Breast epithelium (tissue), 4 donors: ENCODE data around the gene TIAM1. TPM values are rescaled to one million over a fixed set of nuclear protein-coding genes. Genes with fewer than 3 reads are reported as not detected.

Experiments used
- DNase-seq, 2 donors: peaks; one replicate each; pipeline ENCODE4 v3.0.0-alpha.2; 2019; ENCODE audit warnings: low spot score in 2 of 2
- H3K27ac ChIP-seq, 2 donors: fragments of 200-600 bp; sonication (generic) in 1 of 2; one replicate each; pipeline ENCODE4 v1.5.1; 2016 to 2019; ENCODE audit warnings: mild to moderate bottlenecking in 1 of 2
- H3K27me3 ChIP-seq, 2 donors: fragments of 200-600 bp; sonication (generic) in 1 of 2; one replicate each; pipeline versions ENCODE4 v1.5.1 to v1.6.0; 2017 to 2019; ENCODE audit warnings: control low read depth in 1 of 2, mild to moderate bottlenecking in 1 of 2
- H3K36me3 ChIP-seq: fragments of 200-600 bp; one replicate; pipeline ENCODE4 v1.5.1; 2019
- H3K4me1 ChIP-seq, 2 donors: fragments of 200-600 bp; sonication (generic); one replicate each; pipeline ENCODE4 v1.5.1; 2016 to 2019; ENCODE audit warnings: control low read depth in 1 of 2
- H3K4me3 ChIP-seq, 3 donors: fragments of 200-600 bp; sonication (generic); 1 replicate in 2 of 3; 2 replicates in 1 of 3; pipeline ENCODE4 v1.5.1; 2016 to 2019; ENCODE audit warnings: mild to moderate bottlenecking in 3 of 3, moderate library complexity in 2 of 3
- H3K9me3 ChIP-seq, 2 donors: fragments of 200-600 bp; sonication (generic) in 1 of 2; one replicate each; pipeline ENCODE4 v1.5.1; 2016 to 2019; ENCODE audit warnings: control low read depth in 1 of 2
- POLR2A ChIP-seq: fragments of 450-650 bp; IDR thresholded peaks from one replicate; pipeline ENCODE4 v1.6.1; 2016; ENCODE audit warnings: antibody characterized with exemption, mild to moderate bottlenecking, moderate library complexity
- POLR2AphosphoS5 ChIP-seq, 3 donors: sonication (generic); formaldehyde crosslinking; IDR thresholded peaks; one replicate each; pipeline ENCODE4 v1.6.1; 2017; ENCODE audit warnings: antibody characterized with exemption in 3 of 3
- intact Hi-C: fragments of 100-400 bp; cut with DNase I; formaldehyde crosslinking; loops from one replicate; pipeline ENCODE4 v1.15.1; 2023; ENCODE audit warnings: low total_unique reads
- total RNA-seq, 3 donors: library from RNA; depleted of rRNA; stranded (reverse); fragments of >200 nt; gene quantifications; one replicate each; pipeline ENCODE4 v1.1.0, GENCODE V29; 2016
- TF ChIP-seq, protein P1 (sequence below), 3 donors: fragments of 450-650 bp; IDR thresholded peaks; one replicate each; pipeline ENCODE4 v1.5.1; 2016 to 2017; ENCODE audit warnings: antibody characterized with exemption in 3 of 3, mild to moderate bottlenecking in 3 of 3, moderate library complexity in 3 of 3

Gene TIAM1
- total RNA-seq, 3 donors from 2014 or later = 10.6 to 17.7 (median 11.8) TPM

GRCh38 chr21:31092832-31093625 lies 251.0 kb downstream of the TIAM1 start:
- H3K9me3 ChIP-seq = no peaks in the 10 kb centered on the region
- no peak for DNase-seq
- no peak overlapping the region for H3K4me3 ChIP-seq
- no peak overlapping the region for H3K27ac ChIP-seq
- H3K36me3 ChIP-seq = no peaks in the 10 kb centered on the region
- TF ChIP-seq POLR2AphosphoS5 (IDR thresholded peaks at IDR 0.05) = no peak
- TF ChIP-seq, protein P1, sequence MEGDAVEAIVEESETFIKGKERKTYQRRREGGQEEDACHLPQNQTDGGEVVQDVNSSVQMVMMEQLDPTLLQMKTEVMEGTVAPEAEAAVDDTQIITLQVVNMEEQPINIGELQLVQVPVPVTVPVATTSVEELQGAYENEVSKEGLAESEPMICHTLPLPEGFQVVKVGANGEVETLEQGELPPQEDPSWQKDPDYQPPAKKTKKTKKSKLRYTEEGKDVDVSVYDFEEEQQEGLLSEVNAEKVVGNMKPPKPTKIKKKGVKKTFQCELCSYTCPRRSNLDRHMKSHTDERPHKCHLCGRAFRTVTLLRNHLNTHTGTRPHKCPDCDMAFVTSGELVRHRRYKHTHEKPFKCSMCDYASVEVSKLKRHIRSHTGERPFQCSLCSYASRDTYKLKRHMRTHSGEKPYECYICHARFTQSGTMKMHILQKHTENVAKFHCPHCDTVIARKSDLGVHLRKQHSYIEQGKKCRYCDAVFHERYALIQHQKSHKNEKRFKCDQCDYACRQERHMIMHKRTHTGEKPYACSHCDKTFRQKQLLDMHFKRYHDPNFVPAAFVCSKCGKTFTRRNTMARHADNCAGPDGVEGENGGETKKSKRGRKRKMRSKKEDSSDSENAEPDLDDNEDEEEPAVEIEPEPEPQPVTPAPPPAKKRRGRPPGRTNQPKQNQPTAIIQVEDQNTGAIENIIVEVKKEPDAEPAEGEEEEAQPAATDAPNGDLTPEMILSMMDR (IDR thresholded peaks at IDR 0.05) = no peak
- no peak for TF ChIP-seq POLR2A
- no peaks in the 10 kb centered on the region for H3K4me1 ChIP-seq
- intact Hi-C loops = loop anchor here (10.0 kb wide), 1 partner anchor 92 kb away; no protein-coding TSS in a partner anchor
- H3K27me3 ChIP-seq = no peaks in the 10 kb centered on the region

DNA sequence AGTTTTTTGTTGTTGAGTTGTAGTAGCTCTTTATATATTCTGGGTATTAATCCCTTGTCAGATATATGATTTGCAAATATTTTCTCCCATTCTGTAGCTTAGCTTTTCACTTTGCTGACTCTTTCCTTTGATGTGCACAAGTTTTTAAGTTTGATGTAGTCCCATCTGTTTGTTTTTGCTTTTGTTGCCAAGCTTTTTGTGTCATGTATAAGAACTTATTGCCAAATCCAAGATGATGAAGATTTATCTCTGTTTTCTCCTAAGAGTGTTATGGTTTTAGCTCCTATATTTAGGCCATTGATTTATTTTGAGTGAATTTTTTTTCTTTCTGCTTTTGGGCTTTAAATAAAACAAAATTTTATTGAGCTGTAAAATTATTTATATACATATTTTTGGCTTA lies 253.7 kb downstream of the TIAM1 start:
- Histone ChIP-seq H3K9me3 (no peaks in the 10 kb centered on the region), H3K4me3 (no peak overlapping the region), H3K27me3 (no peaks in the 10 kb centered on the region), H3K4me1 (no peaks in the 10 kb centered on the region), H3K36me3 (no peaks in the 10 kb centered on the region), H3K27ac (no peak overlapping the region)
- no peak for TF ChIP-seq POLR2AphosphoS5 (IDR thresholded peaks at IDR 0.05)
- no peak for TF ChIP-seq POLR2A
- TF ChIP-seq, protein P1 (IDR thresholded peaks at IDR 0.05) = no peak
- no peak for DNase-seq
- intact Hi-C loops = loop anchor here (10.0 kb wide), 1 partner anchor 94 kb away; no protein-coding TSS in a partner anchor

DNA sequence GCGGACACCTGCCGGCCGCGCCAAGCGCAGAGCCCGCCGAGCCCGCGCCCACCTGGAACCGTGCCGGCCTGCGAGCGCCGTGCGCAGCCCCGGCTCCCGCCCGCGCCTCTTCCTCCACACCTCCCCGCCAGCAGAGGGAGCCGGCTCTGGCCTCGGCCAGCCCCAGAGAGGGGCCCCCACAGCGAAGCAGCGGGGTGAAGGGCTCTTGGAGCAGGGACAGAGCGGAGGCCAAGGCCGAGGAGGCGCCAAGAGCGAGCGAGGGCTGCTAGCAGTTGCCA lies 255.6 kb downstream of the TIAM1 start:
- intact Hi-C loops = no loop called here
- TF ChIP-seq POLR2A (no peak), POLR2AphosphoS5 (IDR thresholded peaks at IDR 0.05) (no peak)
- TF ChIP-seq, protein P1 (IDR thresholded peaks at IDR 0.05) = no peak
- no peak for DNase-seq

DNA sequence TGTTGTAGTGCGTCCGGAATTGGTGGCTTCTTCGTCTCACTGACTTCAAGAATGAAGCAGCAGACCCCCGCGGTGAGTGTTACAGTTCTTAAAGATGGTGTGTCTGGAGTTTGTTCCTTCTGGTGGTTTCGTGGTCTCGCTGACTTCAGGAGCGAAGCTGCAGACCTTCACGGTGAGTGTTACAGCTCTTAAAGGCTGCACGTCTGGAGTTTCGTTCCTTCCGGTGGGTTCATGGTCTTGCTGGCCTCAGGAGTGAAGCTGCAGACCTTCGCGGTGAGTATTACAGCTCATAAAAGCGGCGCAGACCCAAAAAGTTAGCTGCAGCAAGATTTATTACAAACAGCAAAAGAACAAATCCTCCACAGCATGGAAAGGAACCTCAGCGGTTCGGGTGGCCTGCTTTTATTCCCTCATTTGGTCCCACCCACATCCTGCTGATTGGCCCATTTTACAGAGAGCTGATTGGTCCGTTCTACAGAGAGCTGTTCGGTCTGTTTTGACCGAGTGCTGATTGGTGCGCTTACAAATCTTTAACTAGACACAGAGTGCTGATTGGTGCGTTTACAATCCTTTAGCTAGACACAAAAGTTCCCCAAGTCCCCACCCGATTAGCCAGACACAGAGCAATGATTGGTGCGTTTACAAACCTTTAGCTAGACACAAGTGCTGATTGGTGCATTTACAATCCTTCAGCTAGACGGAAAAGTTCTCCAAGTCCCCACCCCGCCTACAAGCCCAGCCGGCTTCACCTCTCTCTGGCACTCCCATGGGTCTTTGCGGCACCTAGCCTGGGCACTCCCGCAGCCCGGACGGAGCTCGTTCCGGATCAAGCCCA lies 256.2 kb downstream of the TIAM1 start:
- Histone ChIP-seq H3K36me3 (no peaks in the 10 kb centered on the region), H3K27me3 (no peaks in the 10 kb centered on the region), H3K4me1 (no peaks in the 10 kb centered on the region), H3K4me3 (no peak overlapping the region), H3K27ac (no peak overlapping the region), H3K9me3 (no peaks in the 10 kb centered on the region)
- no peak for TF ChIP-seq POLR2A
- TF ChIP-seq, protein P1 (IDR thresholded peaks at IDR 0.05) = no peak
- TF ChIP-seq POLR2AphosphoS5 (IDR thresholded peaks at IDR 0.05) = no peak
- no peak for DNase-seq
- intact Hi-C loops = no loop called here

More for the DNA sequence above, 255.6 kb downstream of the TIAM1 start:
- H3K4me1 ChIP-seq = no peaks in the 10 kb centered on the region
- H3K9me3 ChIP-seq = no peaks in the 10 kb centered on the region
- no peak overlapping the region for H3K4me3 ChIP-seq
- no peaks in the 10 kb centered on the region for H3K36me3 ChIP-seq
- no peaks in the 10 kb centered on the region for H3K27me3 ChIP-seq
- H3K27ac ChIP-seq = no peak overlapping the region

GRCh38 chr21:31084689-31085088 lies 259.4 kb downstream of the TIAM1 start:
- Histone ChIP-seq H3K4me3 (no peak overlapping the region), H3K27ac (no peak overlapping the region), H3K36me3 (no peaks in the 10 kb centered on the region), H3K27me3 (no peaks in the 10 kb centered on the region), H3K9me3 (no peaks in the 10 kb centered on the region), H3K4me1 (no peaks in the 10 kb centered on the region)
- TF ChIP-seq, protein P1 (IDR thresholded peaks at IDR 0.05) = no peak
- TF ChIP-seq POLR2A (no peak), POLR2AphosphoS5 (IDR thresholded peaks at IDR 0.05) (no peak)
- no peak for DNase-seq
- intact Hi-C loops = no loop called here
